Endothelial cell of umbilical vein (primary cell): ENCODE measurements around the gene BCAS3.
A peak's percentile ranks its signal among the peaks of the same experiment; 100 is the strongest.

Experiments used
- EZH2 ChIP-seq: IDR thresholded peaks from 2 replicates; pipeline ENCODE4 v1.6.1; 2012; ENCODE audit warnings: borderline replicate concordance, low read depth, mild to moderate bottlenecking, moderate library complexity, low read length, inconsistent platforms; ENCODE audit not compliant: severe bottlenecking
- POLR2A ChIP-seq: IDR thresholded peaks from 2 replicates; pipeline ENCODE4 v1.6.1; 2012; ENCODE audit warnings: low read depth, mild to moderate bottlenecking, control low read depth, low read length
- POLR2AphosphoS5 ChIP-seq: IDR thresholded peaks from 2 replicates; pipeline ENCODE4 v1.6.1; 2012; ENCODE audit warnings: low read depth, mild to moderate bottlenecking, control low read depth, low read length, moderate library complexity; ENCODE audit not compliant: insufficient read depth

GRCh38 chr17:61404913-61405685, 727.4 kb downstream of the BCAS3 start:
- TF ChIP-seq POLR2A (no peak), POLR2AphosphoS5 (no peak), EZH2 (peak; percentile 98)
